Measurements from ENCODE around the gene NECTIN4. TPM values are rescaled to one million over a fixed set of nuclear protein-coding genes. Genes with fewer than 3 reads are reported as not detected.

NECTIN4 gene
- total RNA-seq, 4 donors from 2014 or later = 0.54 to 2.5 (median 1.6) TPM

DNA sequence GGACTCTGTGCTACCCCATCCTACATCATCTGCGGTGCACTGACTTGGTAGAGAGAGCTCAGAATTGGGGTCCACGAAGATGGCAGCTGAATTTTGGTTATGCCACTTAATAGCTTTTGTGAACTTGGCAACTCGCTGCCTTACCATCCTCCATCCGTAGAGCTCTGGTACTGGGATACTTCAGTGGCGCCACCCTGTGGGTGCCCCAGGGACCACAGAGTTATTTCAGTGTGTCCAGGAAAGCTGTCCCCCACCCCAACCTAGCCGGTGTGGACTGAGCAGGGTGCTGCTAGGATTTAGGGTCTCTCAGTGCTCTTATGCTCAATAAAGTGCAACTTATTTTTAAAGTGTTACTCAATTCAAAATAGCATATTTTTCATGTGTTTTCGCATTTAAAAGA, 34.6 kb downstream of the NECTIN4 start:
- Histone ChIP-seq H3K4me3 (no peak overlapping the region), H3K36me3 (peaks cover 0 to 21% (median 0%) of the 10 kb centered on the region in 3 donors), H3K4me1 (peaks cover 0 to 7% (median 0%) of the 10 kb centered on the region in 4 donors), H3K27me3 (peaks cover 0 to 3% of the 10 kb centered on the region in 2 donors), H3K9me3 (no peaks in the 10 kb centered on the region), H3K27ac (no peak overlapping the region)
- DNase-seq = no peak
- no peak for TF ChIP-seq POLR2A (IDR thresholded peaks at IDR 0.05)
- TF ChIP-seq, protein P1, sequence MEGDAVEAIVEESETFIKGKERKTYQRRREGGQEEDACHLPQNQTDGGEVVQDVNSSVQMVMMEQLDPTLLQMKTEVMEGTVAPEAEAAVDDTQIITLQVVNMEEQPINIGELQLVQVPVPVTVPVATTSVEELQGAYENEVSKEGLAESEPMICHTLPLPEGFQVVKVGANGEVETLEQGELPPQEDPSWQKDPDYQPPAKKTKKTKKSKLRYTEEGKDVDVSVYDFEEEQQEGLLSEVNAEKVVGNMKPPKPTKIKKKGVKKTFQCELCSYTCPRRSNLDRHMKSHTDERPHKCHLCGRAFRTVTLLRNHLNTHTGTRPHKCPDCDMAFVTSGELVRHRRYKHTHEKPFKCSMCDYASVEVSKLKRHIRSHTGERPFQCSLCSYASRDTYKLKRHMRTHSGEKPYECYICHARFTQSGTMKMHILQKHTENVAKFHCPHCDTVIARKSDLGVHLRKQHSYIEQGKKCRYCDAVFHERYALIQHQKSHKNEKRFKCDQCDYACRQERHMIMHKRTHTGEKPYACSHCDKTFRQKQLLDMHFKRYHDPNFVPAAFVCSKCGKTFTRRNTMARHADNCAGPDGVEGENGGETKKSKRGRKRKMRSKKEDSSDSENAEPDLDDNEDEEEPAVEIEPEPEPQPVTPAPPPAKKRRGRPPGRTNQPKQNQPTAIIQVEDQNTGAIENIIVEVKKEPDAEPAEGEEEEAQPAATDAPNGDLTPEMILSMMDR (IDR thresholded peaks at IDR 0.05) = no peak

DNA sequence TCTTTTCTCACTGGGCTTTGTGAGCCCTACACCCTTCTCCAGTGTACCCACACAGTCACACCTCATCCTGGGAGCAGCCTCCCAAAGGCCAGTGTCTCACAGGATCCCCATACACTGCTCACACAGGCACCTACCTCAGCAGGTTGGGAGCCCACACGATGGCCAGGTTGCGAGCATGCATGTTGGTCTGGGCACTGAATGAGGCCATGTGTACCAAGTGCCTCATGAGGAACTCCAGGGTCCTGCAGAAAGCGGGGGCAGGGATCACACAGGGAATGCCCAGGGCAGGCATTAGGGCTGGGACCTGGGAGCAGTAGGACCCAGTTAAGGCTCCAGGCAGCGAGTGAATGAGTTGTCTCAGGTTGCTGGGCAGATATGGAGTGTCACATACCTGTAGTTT, 35.1 kb downstream of the NECTIN4 start:
- no peak overlapping the region for H3K27ac ChIP-seq
- H3K4me3 ChIP-seq = no peak overlapping the region
- peaks cover 0 to 7% (median 0%) of the 10 kb centered on the region in 4 donors for H3K4me1 ChIP-seq
- peaks cover 0 to 25% (median 0%) of the 10 kb centered on the region in 3 donors for H3K36me3 ChIP-seq
- H3K9me3 ChIP-seq = no peaks in the 10 kb centered on the region
- peaks cover 0 to 3% of the 10 kb centered on the region in 2 donors for H3K27me3 ChIP-seq
- no peak for DNase-seq
- no peak for TF ChIP-seq POLR2A (IDR thresholded peaks at IDR 0.05)
- TF ChIP-seq, protein P1 (IDR thresholded peaks at IDR 0.05) = no peak

DNA sequence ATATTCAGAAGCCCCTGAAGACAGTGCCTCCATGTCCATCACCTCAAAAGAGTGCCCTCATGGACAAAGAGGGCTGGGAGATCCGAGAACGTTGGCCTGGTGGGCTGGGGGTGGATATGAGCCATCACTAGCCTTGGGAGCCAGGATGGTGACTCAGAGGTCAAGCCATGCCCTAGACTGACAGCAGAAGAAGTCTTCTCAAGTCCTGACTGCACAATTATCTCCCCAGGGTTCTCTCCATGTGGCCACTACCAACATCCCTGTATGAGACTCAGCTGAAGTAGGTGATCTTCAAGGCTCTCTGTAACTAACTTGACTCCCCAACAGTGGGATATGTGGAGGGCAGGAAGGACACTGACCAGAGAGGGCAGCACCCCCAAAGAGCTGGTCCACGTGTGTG, 36.5 kb downstream of the NECTIN4 start:
- Histone ChIP-seq H3K9me3 (no peaks in the 10 kb centered on the region), H3K27me3 (peaks cover 0 to 3% of the 10 kb centered on the region in 2 donors), H3K4me1 (peaks cover 0 to 7% (median 0%) of the 10 kb centered on the region in 4 donors), H3K36me3 (peaks cover 0 to 26% (median 0%) of the 10 kb centered on the region in 3 donors), H3K4me3 (no peak overlapping the region), H3K27ac (no peak overlapping the region)
- TF ChIP-seq, protein P1 (IDR thresholded peaks at IDR 0.05) = no peak
- no peak for TF ChIP-seq POLR2A (IDR thresholded peaks at IDR 0.05)
- no peak for DNase-seq

DNA sequence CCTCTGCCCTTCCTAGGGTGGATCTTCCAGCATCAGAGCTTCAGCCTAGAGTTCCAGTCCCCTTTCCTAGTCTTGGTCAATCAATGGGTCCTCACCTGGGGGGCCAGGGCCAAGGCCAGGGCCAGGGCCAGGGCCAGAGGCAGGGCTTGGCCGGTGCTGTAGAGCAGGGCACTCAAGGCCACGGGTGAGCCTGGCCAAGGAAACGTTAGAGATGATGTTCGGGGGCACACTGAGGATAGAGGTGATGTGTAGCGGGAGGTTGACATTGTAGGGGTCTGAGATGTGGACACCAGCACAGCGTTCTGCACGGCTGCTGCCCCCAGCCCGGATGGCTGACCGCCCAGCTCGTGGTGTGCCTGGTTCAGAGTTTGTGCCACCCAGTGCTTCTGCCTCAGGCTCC, 38.1 kb downstream of the NECTIN4 start:
- no peak for DNase-seq
- no peak overlapping the region for H3K27ac ChIP-seq
- TF ChIP-seq, protein P1 (IDR thresholded peaks at IDR 0.05) = no peak
- no peak for TF ChIP-seq POLR2A (IDR thresholded peaks at IDR 0.05)
- peaks cover 0 to 26% (median 0%) of the 10 kb centered on the region in 3 donors for H3K36me3 ChIP-seq
- H3K27me3 ChIP-seq = peaks cover 0 to 3% of the 10 kb centered on the region in 2 donors
- no peaks in the 10 kb centered on the region for H3K9me3 ChIP-seq
- no peak overlapping the region for H3K4me3 ChIP-seq
- H3K4me1 ChIP-seq = peaks cover 0 to 7% (median 0%) of the 10 kb centered on the region in 4 donors

DNA sequence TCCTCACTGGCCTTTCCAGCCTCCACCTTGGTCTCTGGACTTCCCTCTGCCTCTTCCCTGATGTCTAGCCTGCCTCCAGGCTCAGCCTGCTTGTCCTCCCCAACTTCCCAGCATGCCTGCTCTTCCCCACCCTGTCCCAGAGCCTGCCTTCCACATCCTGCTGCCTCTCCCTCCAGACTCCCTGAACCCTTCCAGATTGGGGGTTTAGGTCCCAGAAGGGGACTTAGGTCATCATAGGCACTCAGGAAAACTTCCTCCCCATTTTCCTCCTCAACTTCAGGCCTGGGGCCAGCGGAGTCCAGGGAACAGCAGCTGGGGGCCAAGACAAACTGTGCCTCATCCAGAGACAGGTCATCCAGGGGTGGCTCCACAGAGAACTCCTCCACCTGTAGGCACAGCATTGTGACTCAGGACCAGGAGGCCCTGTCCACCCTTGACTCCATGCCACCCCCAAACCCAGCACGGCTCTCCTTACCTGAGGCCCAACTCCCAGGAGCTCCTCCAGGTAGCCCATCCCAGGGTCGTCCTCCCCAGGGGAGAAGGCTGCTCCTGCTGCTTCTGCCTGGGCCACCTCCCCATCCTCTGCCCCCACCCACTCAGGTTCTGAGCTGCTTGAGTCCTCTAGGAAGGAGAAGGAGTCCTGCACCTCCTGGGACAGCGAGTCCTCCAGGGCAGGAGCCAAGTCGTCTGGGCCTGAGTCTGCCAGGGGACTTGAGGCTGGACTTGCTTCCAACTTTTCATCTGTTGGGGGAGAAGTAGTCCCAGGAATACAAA, 40.2 kb downstream of the NECTIN4 start:
- H3K9me3 ChIP-seq = no peaks in the 10 kb centered on the region
- DNase-seq = no peak
- H3K27ac ChIP-seq = no peak overlapping the region
- no peak for TF ChIP-seq POLR2A (IDR thresholded peaks at IDR 0.05)
- TF ChIP-seq, protein P1 (IDR thresholded peaks at IDR 0.05) = no peak
- H3K36me3 ChIP-seq = peaks cover 0 to 24% (median 0%) of the 10 kb centered on the region in 3 donors
- H3K27me3 ChIP-seq = no peaks in the 10 kb centered on the region
- H3K4me3 ChIP-seq = no peak overlapping the region
- H3K4me1 ChIP-seq = peaks cover 0 to 12% (median 4%) of the 10 kb centered on the region in 4 donors
